ENCODE measurements around the gene PALLD. TPM values are rescaled to one million over a fixed set of nuclear protein-coding genes. Genes with fewer than 3 reads are reported as not detected.

PALLD gene
- total RNA-seq, 1 experiment from 2014 or later, result 18.3 TPM

DNA sequence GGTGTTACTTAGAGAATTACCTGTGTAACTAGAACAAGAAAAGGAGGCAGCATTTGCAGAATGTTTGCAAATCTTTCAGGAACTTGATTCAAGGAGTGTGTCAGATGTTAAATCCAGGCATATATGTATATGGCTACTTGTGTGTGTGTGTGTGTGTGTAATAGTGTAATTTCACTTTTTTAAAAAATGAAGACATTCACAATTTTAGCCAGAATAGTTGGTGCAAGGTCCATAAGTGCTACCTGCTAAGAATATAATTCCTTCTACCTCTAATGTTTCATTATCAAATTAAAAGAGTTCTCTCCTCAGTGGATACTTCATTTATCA, 158.0 kb downstream of the PALLD start:
- H3K27me3 ChIP-seq (ENCODE audit: insufficient read depth, low read length), result no peaks in the 10 kb centered on the region
- H3K18ac ChIP-seq (ENCODE audit: insufficient read length, low read depth, low read length), result no peak overlapping the region
- no peak overlapping the region for H3K14ac ChIP-seq (ENCODE audit: insufficient read depth, low read length)
- H3K4me3 Mint-ChIP-seq, result no peak overlapping the region
- no peak overlapping the region for H3K27ac ChIP-seq (ENCODE audit: insufficient read length, low read depth, low read length)
- H2BK20ac ChIP-seq (ENCODE audit: low read depth, low read length, poor library complexity, severe bottlenecking), result no peak overlapping the region
- H2BK120ac ChIP-seq (ENCODE audit: low read depth, low read length, poor library complexity, severe bottlenecking), result no peak overlapping the region
- H2BK12ac ChIP-seq (ENCODE audit: insufficient read length, low read depth, low read length), result no peak overlapping the region
- H4K8ac ChIP-seq (replicated peaks; ENCODE audit: insufficient read length, low read depth, low read length), result no peak overlapping the region
- no peaks in the 10 kb centered on the region for H3K79me2 ChIP-seq (ENCODE audit: insufficient read depth, low read length)
- H4K5ac ChIP-seq (ENCODE audit: insufficient read length, low read depth, low read length), result no peak overlapping the region
- H3K79me1 ChIP-seq (ENCODE audit: insufficient read depth, low read depth, low read length, poor library complexity, severe bottlenecking), result no peaks in the 10 kb centered on the region
- no peak overlapping the region for H3K9ac ChIP-seq (ENCODE audit: extremely low read depth, insufficient read length, low read length)
- H3K9me3 ChIP-seq (ENCODE audit: control insufficient read depth, low read depth, low read length), result no peaks in the 10 kb centered on the region
- H3K56ac ChIP-seq (ENCODE audit: insufficient read length, low read depth, low read length), result no peak overlapping the region
- H2BK15ac ChIP-seq (ENCODE audit: low read depth, low read length), result no peak overlapping the region
- no peaks in the 10 kb centered on the region for H3K36me3 Mint-ChIP-seq (ENCODE audit: insufficient read depth in 1 of 3, low read depth in 3 of 3)
- no peak overlapping the region for H2AFZ ChIP-seq (ENCODE audit: low read length)
- no peak overlapping the region for H4K91ac ChIP-seq (ENCODE audit: insufficient read length, low read depth, low read length)
- DNase-seq, result no peak
- no peaks in the 10 kb centered on the region for H4K20me1 ChIP-seq (ENCODE audit: control insufficient read depth, insufficient read depth, insufficient read length)
- H3K9me3 Mint-ChIP-seq, result no peaks in the 10 kb centered on the region
- H3K4me1 ChIP-seq (ENCODE audit: insufficient read depth, low read length), result peaks cover 6% of the 10 kb centered on the region; the same call in 1 of the 2 replicates
- H3K27me3 Mint-ChIP-seq (ENCODE audit: low read depth), result no peaks in the 10 kb centered on the region
- TF ChIP-seq, protein P1, sequence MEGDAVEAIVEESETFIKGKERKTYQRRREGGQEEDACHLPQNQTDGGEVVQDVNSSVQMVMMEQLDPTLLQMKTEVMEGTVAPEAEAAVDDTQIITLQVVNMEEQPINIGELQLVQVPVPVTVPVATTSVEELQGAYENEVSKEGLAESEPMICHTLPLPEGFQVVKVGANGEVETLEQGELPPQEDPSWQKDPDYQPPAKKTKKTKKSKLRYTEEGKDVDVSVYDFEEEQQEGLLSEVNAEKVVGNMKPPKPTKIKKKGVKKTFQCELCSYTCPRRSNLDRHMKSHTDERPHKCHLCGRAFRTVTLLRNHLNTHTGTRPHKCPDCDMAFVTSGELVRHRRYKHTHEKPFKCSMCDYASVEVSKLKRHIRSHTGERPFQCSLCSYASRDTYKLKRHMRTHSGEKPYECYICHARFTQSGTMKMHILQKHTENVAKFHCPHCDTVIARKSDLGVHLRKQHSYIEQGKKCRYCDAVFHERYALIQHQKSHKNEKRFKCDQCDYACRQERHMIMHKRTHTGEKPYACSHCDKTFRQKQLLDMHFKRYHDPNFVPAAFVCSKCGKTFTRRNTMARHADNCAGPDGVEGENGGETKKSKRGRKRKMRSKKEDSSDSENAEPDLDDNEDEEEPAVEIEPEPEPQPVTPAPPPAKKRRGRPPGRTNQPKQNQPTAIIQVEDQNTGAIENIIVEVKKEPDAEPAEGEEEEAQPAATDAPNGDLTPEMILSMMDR (conservative IDR thresholded peaks at IDR 0.05), result no peak
- no peak overlapping the region for H2AK5ac ChIP-seq (ENCODE audit: insufficient read length, low read length)
- H3T11ph ChIP-seq (ENCODE audit: low read length), result no peak overlapping the region
- H3K23ac ChIP-seq (ENCODE audit: insufficient read length, low read depth, low read length), result no peak overlapping the region
- no peak overlapping the region for H3K4ac ChIP-seq (ENCODE audit: low read depth, low read length)
- H2BK5ac ChIP-seq (ENCODE audit: insufficient read length, low read length), result no peak overlapping the region
- H3K4me2 ChIP-seq (ENCODE audit: insufficient read depth, insufficient read length, low read length), result no peak overlapping the region
- no peak overlapping the region for H3K27ac Mint-ChIP-seq
- peaks cover 24 to 36% of the 10 kb centered on the region in 2 experiments for H3K4me1 Mint-ChIP-seq
- H3K23me2 ChIP-seq (ENCODE audit: insufficient read length, low read depth, low read length, poor library complexity, severe bottlenecking), result no peaks in the 10 kb centered on the region

All from H9 (cell line).